K562 (cell line): ENCODE data around the gene CCAR1. TPM values are rescaled to one million over a fixed set of nuclear protein-coding genes. Genes with fewer than 3 reads are reported as not detected.

Experiments used
- ATAC-seq: fragments of 200-7000 bp; cut with Tn5 transposase; 3 replicates; pipeline ENCODE4 v1.9.1; 2020; ENCODE audit warnings: moderate library complexity
- BruUV-seq: library from RNA; stranded (reverse); fragments of 400-500 nt; replicated peaks from 2 replicates; lab custom pipeline; 2021; lab: Mats Ljungman, UMichigan
- CTCF ChIA-PET: fragments of 300-600 bp; formaldehyde crosslinking; extraction: SDS; loops from one replicate; lab custom pipeline; 2021; ENCODE audit warnings: low intra/inter-chr PET ratio; lab: Yijun Ruan, JAX
- POLR2A ChIA-PET: fragments of 300-600, 350-650 bp; sonication (Branson Sonifier 250); formaldehyde crosslinking; extraction: SDS; loops from one replicate; lab custom pipeline; 2021; ENCODE audit warnings: antibody characterized with exemption, inconsistent platforms; lab: Yijun Ruan, JAX
- DNase-seq, 4 experiments: peaks; one replicate each; pipeline versions ENCODE4 v3.0.0 to v3.0.0-alpha.2; 2011 to 2018; ENCODE audit warnings: low spot score in 3 of 4, mixed read lengths in 3 of 4; ENCODE audit errors: extremely low read depth in 1 of 4
- FAIRE-seq: peaks from 2 replicates; lab custom pipeline; 2011; peaks lifted over from hg19 to GRCh38; lab: Jason Lieb, UNC
- H2AFZ ChIP-seq: 2 replicates; pipeline ENCODE4 v1.6.0; 2011; ENCODE audit warnings: low read depth, low read length, control low read depth, inconsistent platforms
- H3K27ac ChIP-seq: fragments of 200-600 bp; 3 replicates; pipeline ENCODE4 v1.8.0; 2011; ENCODE audit warnings: low read depth, mild to moderate bottlenecking, control low read depth, inconsistent platforms, low read length, moderate library complexity, mixed read lengths; ENCODE audit errors: extremely low read depth
- H3K27me3 ChIP-seq, 2 experiments: fragments of 300-600 bp in 1 of 2; 2 replicates in 1 of 2; 3 replicates in 1 of 2; pipeline versions ENCODE4 v1.6.0 to v1.8.0; 2011; ENCODE audit warnings: inconsistent platforms in 2 of 2, low read length in 2 of 2, mild to moderate bottlenecking in 1 of 2, mixed read lengths in 1 of 2, moderate library complexity in 1 of 2; ENCODE audit not compliant: control insufficient read depth in 2 of 2, insufficient read depth in 2 of 2
- H3K36me3 ChIP-seq: fragments of 300-600 bp; 3 replicates; pipeline ENCODE4 v1.8.0; 2011; ENCODE audit warnings: mild to moderate bottlenecking, low read length, inconsistent platforms; ENCODE audit not compliant: control insufficient read depth, insufficient read depth
- H3K4me1 ChIP-seq, 2 experiments: fragments of 200-600 bp in 1 of 2; replicated peaks in 1 of 2; 2 replicates in 1 of 2; 3 replicates in 1 of 2; pipeline versions ENCODE4 v1.5.1 to v1.8.0; 2011; ENCODE audit warnings: inconsistent platforms in 2 of 2, low read length in 2 of 2, mild to moderate bottlenecking in 1 of 2, mixed read lengths in 1 of 2, moderate library complexity in 1 of 2; ENCODE audit not compliant: control insufficient read depth in 2 of 2, insufficient read depth in 2 of 2
- H3K4me2 ChIP-seq: 2 replicates; pipeline ENCODE4 v1.6.1; 2011; ENCODE audit warnings: low read length, control low read depth, inconsistent platforms, mixed read lengths; ENCODE audit not compliant: insufficient read depth
- H3K4me3 ChIP-seq: fragments of 200-600 bp; sonication (generic), shearing (Covaris generic); 2 replicates; pipeline ENCODE4 v1.5.1; 2016; ENCODE audit warnings: control low read depth, inconsistent platforms
- H3K79me2 ChIP-seq: fragments of 200-600 bp; 3 replicates; pipeline ENCODE4 v1.8.0; 2011; ENCODE audit warnings: low read length, inconsistent platforms; ENCODE audit not compliant: control insufficient read depth, insufficient read depth
- H3K9ac ChIP-seq, 2 experiments: 2 replicates each; pipeline versions ENCODE4 v1.6.0 to v1.6.1; 2011; ENCODE audit warnings: low read depth in 2 of 2, low read length in 2 of 2, control low read depth in 1 of 2, inconsistent platforms in 1 of 2, mild to moderate bottlenecking in 1 of 2, mixed read lengths in 1 of 2; ENCODE audit not compliant: insufficient read depth in 1 of 2
- H3K9me1 ChIP-seq: one replicate; pipeline ENCODE4 v1.6.0; 2011; ENCODE audit warnings: inconsistent platforms, mild to moderate bottlenecking, low read length, moderate library complexity; ENCODE audit not compliant: control insufficient read depth, insufficient read depth
- H3K9me3 ChIP-seq: replicated peaks from 2 replicates; pipeline ENCODE4 v1.5.1; 2011; ENCODE audit warnings: low read depth, low read length, inconsistent platforms; ENCODE audit not compliant: control insufficient read depth, insufficient read depth
- H4K20me1 ChIP-seq: replicated peaks from 2 replicates; pipeline ENCODE4 v1.6.1; 2011; ENCODE audit warnings: low read length, inconsistent platforms, mixed read lengths; ENCODE audit not compliant: control insufficient read depth, insufficient read depth
- CHD4 ChIP-seq: fragments of 200-600 bp; sonication (generic); IDR thresholded peaks from 3 replicates; pipeline ENCODE4 v1.6.1; 2012; ENCODE audit warnings: low read depth, mild to moderate bottlenecking, mixed read lengths, low read length, inconsistent platforms; ENCODE audit not compliant: insufficient read depth, insufficient replicate concordance, poor library complexity, severe bottlenecking
- DIDO1 ChIP-seq: fragments of 450-650 bp; IDR thresholded peaks from 2 replicates; pipeline ENCODE4 v1.6.1; 2016; ENCODE audit warnings: low read depth, missing biosample characterization, missing genetic modification characterization
- FOXK2 ChIP-seq, 2 experiments: fragments of 450-650 bp; IDR thresholded peaks in 1 of 2; conservative IDR thresholded peaks in 1 of 2; 2 replicates each; pipeline ENCODE4 v1.6.1; 2016; ENCODE audit warnings: low read depth in 2 of 2, mild to moderate bottlenecking in 1 of 2
- GABPA ChIP-seq: fragments of 200-800 bp; sonication (Bioruptor generic); conservative IDR thresholded peaks from 2 replicates; pipeline ENCODE4 v1.6.1; 2016; ENCODE audit warnings: low read depth, missing genetic modification characterization, missing compliant biosample characterization
- GATAD2A ChIP-seq: fragments of 450-650 bp; IDR thresholded peaks from 2 replicates; pipeline ENCODE4 v1.6.1; 2017
- HDAC1 ChIP-seq, 2 experiments: fragments of 450-650 bp; IDR thresholded peaks; 2 replicates each; pipeline ENCODE4 v1.6.1; 2016 to 2017; ENCODE audit warnings: inconsistent platforms in 1 of 2, mild to moderate bottlenecking in 1 of 2, moderate library complexity in 1 of 2
- IFI16 ChIP-seq: fragments of 250-450 bp; sonication (Bioruptor Pico); IDR thresholded peaks from 2 replicates; pipeline ENCODE4 v2.1.2; 2022; ENCODE audit warnings: mild to moderate bottlenecking, inconsistent platforms
- KAT2B ChIP-seq: IDR thresholded peaks from one replicate; pipeline ENCODE4 v1.6.1; 2012; ENCODE audit warnings: low read depth, mild to moderate bottlenecking, control low read depth, inconsistent platforms, low read length, moderate library complexity
- RAD51 ChIP-seq: fragments of 450-650 bp; IDR thresholded peaks from 2 replicates; pipeline ENCODE4 v1.7.1; 2016; ENCODE audit warnings: low read depth, mild to moderate bottlenecking, borderline replicate concordance
- SIX5 ChIP-seq, 2 experiments: IDR thresholded peaks; 2 replicates each; pipeline ENCODE4 v1.6.1; 2011; ENCODE audit warnings: low read length in 2 of 2, borderline replicate concordance in 1 of 2, low read depth in 1 of 2, mild to moderate bottlenecking in 1 of 2, moderate library complexity in 1 of 2; ENCODE audit not compliant: insufficient read depth in 1 of 2
- STAT5A ChIP-seq: IDR thresholded peaks from 2 replicates; pipeline ENCODE4 v1.6.1; 2012; ENCODE audit warnings: low read length, inconsistent platforms, borderline replicate concordance
- ZBTB1 ChIP-seq: sonication (generic); formaldehyde crosslinking; IDR thresholded peaks from 2 replicates; pipeline ENCODE4 v1.8.1; 2023; ENCODE audit warnings: missing genetic modification reagents, low read depth, mild to moderate bottlenecking, borderline replicate concordance
- ZBTB5 ChIP-seq: fragments of 450-650 bp; IDR thresholded peaks from 2 replicates; pipeline ENCODE4 v1.6.1; 2017; ENCODE audit warnings: antibody characterized with exemption
- ZNF134 ChIP-seq: fragments of 250-450 bp; sonication (Bioruptor Pico); conservative IDR thresholded peaks from 2 replicates; pipeline ENCODE4 v1.4.0; 2020
- ZNF212 ChIP-seq: fragments of 450-650 bp; formaldehyde crosslinking; IDR thresholded peaks from 2 replicates; pipeline ENCODE4 v1.4.0; 2020; ENCODE audit warnings: mild to moderate bottlenecking
- ZNF384 ChIP-seq: IDR thresholded peaks from 2 replicates; pipeline ENCODE4 v1.6.1; 2012; ENCODE audit warnings: low read depth, low read length, improper control_type of control experiment
- ZNF699 ChIP-seq: fragments of 250-450 bp; sonication (Bioruptor Pico); IDR thresholded peaks from 2 replicates; pipeline ENCODE4 v1.8.0; 2021; ENCODE audit warnings: mild to moderate bottlenecking, moderate library complexity; ENCODE audit not compliant: insufficient replicate concordance
- WGBS: fragments of 100-300 bp; shearing (Covaris generic); methylation state at CpG from one replicate; pipeline ENCODE4 v1.1.6; 2016; ENCODE audit warnings: low coverage, mixed read lengths; ENCODE audit not compliant: insufficient coverage; ENCODE audit errors: missing lambda C conversion rate; 5-methylcytosine and 5-hydroxymethylcytosine counted together
- in situ Hi-C: fragments of 300-500 bp; cut with MboI; formaldehyde crosslinking; loops from 4 replicates; pipeline ENCODE4 v1.15.0; 2018; ENCODE audit warnings: inconsistent platforms, mixed read lengths
- intact Hi-C: fragments of 100-400 bp; cut with micrococcal nuclease; formaldehyde crosslinking; loops from 2 replicates; pipeline ENCODE4 v1.14.2; 2022
- polyA plus RNA-seq, 8 experiments: library from polyadenylated mRNA; depleted of rRNA in 4 of 8; stranded (reverse) in 5 of 8; unstranded in 3 of 8; fragments of >200 nt; fragmentation: Nextera tagmentation in 2 of 8; fragmentation: Illumina TruSeq in 1 of 8; extraction: Ambion mirVana in 2 of 8; extraction: Trizol in 1 of 8; gene quantifications; 2 replicates each; pipeline versions ENCODE4 v1.2.1 to v1.2.3, GENCODE V29; 2011 to 2014; ENCODE audit warnings: inconsistent platforms in 1 of 8, missing spikeins in 1 of 8
- total RNA-seq, 7 experiments: library from RNA; depleted of rRNA in 6 of 7; stranded (reverse); fragments of >200 nt in 6 of 7; fragmentation: Illumina TruSeq in 2 of 7; extraction: Trizol in 2 of 7; gene quantifications; 2 replicates each; pipeline versions ENCODE4 v1.2.1 to v1.2.3, GENCODE V29; 2011 to 2021; ENCODE audit warnings: low replicate concordance in 1 of 7
- TF ChIP-seq, protein P1 (sequence below): sonication (generic); formaldehyde crosslinking; IDR thresholded peaks from 2 replicates; pipeline ENCODE4 v1.4.0; 2020; ENCODE audit warnings: mild to moderate bottlenecking, missing genetic modification reagents

The CCAR1 gene
- total and polyA plus RNA-seq, 9 of the 15 experiments (the other 6 are each of a cell fraction or from before 2014, with no cell fraction given): 44.8 to 173 (median 111) TPM

DNA sequence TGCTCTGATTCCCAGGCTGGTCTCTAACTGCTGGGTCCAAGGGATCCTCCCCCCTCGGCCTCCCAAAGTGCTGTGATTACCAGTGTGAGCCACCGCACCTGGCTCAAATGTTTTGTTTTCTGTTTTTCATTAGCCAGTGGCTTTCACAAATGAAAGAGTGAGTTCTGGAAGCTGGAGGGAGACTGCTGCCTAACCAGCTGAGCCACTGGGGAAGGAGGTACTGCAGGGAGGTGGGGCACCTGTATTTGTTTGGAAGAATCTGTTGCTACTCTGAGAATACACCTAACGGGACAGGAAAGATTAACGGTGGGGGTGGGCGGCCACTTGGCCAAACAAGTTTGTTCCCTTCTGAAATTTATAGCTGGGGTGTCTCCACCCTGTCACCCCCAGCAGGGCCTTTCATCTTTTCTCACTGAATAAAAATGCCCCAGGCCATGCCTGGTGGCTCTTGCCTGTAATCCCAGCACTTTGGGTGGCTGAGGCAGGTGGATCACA is 111.0 kb downstream of the CCAR1 start:
- H3K27ac ChIP-seq: no peak overlapping the region
- H3K36me3 ChIP-seq: no peaks in the 10 kb centered on the region
- BruUV-seq: no TSS peak
- no peaks in the 10 kb centered on the region for H3K9me3 ChIP-seq
- FAIRE-seq (no peak), DNase-seq (no peak), ATAC-seq (no peak)
- no peaks in the 10 kb centered on the region for H3K79me2 ChIP-seq
- H3K9ac ChIP-seq: no peak overlapping the region
- ChIA-PET CTCF (no interaction called here), POLR2A (interaction anchor here (0.5 to 1.1 kb wide), 3 partner anchors 8 to 45 kb away, joined by 3 read pairs; no protein-coding TSS in a partner anchor)
- peaks cover 48 to 56% of the 10 kb centered on the region in 2 experiments for H3K27me3 ChIP-seq
- intact Hi-C loops: loop anchor here (5.0 kb wide), 1 partner anchor 65 kb away; no protein-coding TSS in a partner anchor
- H4K20me1 ChIP-seq: no peaks in the 10 kb centered on the region
- H3K9me1 ChIP-seq: no peaks in the 10 kb centered on the region
- 9% methylated on average over 5 of the region's 5 CpGs for WGBS
- no peak overlapping the region for H2AFZ ChIP-seq
- no peak overlapping the region for H3K4me3 ChIP-seq
- in situ Hi-C loops: no loop called here
- peaks cover 0 to 11% of the 10 kb centered on the region in 2 experiments; a peak in 3 of 5 replicates for H3K4me1 ChIP-seq
- no peak overlapping the region for H3K4me2 ChIP-seq
- no peak for TF ChIP-seq FOXK2 (conservative IDR thresholded peaks at IDR 0.05 in 1 of 2, IDR thresholded peaks at IDR 0.05 in 1 of 2; ENCODE audit: low read depth in 2 of 2)
- no peak for TF ChIP-seq ZNF134 (CRISPR knock-in tag)
- TF ChIP-seq GABPA (tag): no peak
- no peak for TF ChIP-seq ZBTB5
- no peak for TF ChIP-seq ZBTB1 (CRISPR knock-in tag)
- TF ChIP-seq ZNF212 (CRISPR knock-in tag): no peak
- no peak for TF ChIP-seq CHD4
- TF ChIP-seq, protein P1, sequence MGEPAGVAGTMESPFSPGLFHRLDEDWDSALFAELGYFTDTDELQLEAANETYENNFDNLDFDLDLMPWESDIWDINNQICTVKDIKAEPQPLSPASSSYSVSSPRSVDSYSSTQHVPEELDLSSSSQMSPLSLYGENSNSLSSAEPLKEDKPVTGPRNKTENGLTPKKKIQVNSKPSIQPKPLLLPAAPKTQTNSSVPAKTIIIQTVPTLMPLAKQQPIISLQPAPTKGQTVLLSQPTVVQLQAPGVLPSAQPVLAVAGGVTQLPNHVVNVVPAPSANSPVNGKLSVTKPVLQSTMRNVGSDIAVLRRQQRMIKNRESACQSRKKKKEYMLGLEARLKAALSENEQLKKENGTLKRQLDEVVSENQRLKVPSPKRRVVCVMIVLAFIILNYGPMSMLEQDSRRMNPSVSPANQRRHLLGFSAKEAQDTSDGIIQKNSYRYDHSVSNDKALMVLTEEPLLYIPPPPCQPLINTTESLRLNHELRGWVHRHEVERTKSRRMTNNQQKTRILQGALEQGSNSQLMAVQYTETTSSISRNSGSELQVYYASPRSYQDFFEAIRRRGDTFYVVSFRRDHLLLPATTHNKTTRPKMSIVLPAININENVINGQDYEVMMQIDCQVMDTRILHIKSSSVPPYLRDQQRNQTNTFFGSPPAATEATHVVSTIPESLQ (CRISPR knock-in tag): no peak
- TF ChIP-seq IFI16 (CRISPR knock-in tag): no peak
- TF ChIP-seq HDAC1 (IDR thresholded peaks at IDR 0.05): no peak
- TF ChIP-seq ZNF699 (CRISPR knock-in tag): no peak
- no peak for TF ChIP-seq DIDO1 (tag)
- no peak for TF ChIP-seq KAT2B
- no peak for TF ChIP-seq RAD51
- TF ChIP-seq GATAD2A: no peak
- TF ChIP-seq STAT5A: no peak
- no peak for TF ChIP-seq SIX5 (IDR thresholded peaks at IDR 0.05; ENCODE audit: borderline replicate concordance in 1 of 2, insufficient read depth in 1 of 2, low read depth in 1 of 2, low read length in 2 of 2)
- no peak for TF ChIP-seq ZNF384
